Fibroblast of the aortic adventitia (primary cell): ENCODE results near the gene TTC4. TPM values are rescaled to one million over a fixed set of nuclear protein-coding genes. Genes with fewer than 3 reads are reported as not detected.

Source experiments
- DNase-seq: peaks from one replicate; pipeline ENCODE4 v3.0.0-alpha.2; 2010; ENCODE audit warnings: low read depth
- H3K4me3 ChIP-seq: 2 replicates; pipeline ENCODE4 v1.5.1; 2011; ENCODE audit warnings: low read depth, mild to moderate bottlenecking, control low read depth, low read length, moderate library complexity
- CTCF ChIP-seq: IDR thresholded peaks from 2 replicates; pipeline ENCODE4 v1.5.1; 2011; ENCODE audit warnings: mild to moderate bottlenecking, low read length, control low read depth, inconsistent platforms; ENCODE audit not compliant: insufficient read depth
- total RNA-seq: library from RNA; depleted of rRNA; stranded (reverse); fragments of >200 nt; gene quantifications from 2 replicates; pipeline ENCODE4 v1.2.3, GENCODE V29; 2012; ENCODE audit warnings: low replicate concordance

The TTC4 gene
- total RNA-seq, 1 donor: 28.0 TPM

- no peak for TF ChIP-seq CTCF
- no peak overlapping the region for H3K4me3 ChIP-seq
- DNase-seq: no peak
Measured at GRCh38 chr1:54686155-54686554, 29.5 kb upstream of the TTC4 start.

DNA sequence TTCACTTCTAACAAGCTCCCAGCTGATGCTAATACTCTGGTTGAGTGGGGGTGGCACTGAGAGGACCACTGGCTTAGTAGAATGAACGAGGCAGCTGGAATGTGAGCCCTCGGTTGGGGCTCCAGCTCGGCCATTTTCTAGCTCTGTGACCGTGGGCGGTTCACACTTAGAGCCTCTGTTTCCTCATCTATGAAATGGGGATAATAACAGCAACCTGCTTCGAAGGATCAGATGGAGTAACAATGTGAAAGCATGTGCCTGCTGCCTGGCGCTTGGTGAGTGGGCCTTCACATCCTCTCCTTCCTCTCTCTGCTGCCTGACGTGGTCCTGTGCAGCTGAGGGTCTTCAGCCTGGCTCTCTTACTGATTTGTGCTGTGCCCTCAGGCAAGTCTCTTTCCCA, 20.9 kb upstream of the TTC4 start:
- H3K4me3 ChIP-seq: no peak overlapping the region
- TF ChIP-seq CTCF: no peak
- no peak for DNase-seq

DNA sequence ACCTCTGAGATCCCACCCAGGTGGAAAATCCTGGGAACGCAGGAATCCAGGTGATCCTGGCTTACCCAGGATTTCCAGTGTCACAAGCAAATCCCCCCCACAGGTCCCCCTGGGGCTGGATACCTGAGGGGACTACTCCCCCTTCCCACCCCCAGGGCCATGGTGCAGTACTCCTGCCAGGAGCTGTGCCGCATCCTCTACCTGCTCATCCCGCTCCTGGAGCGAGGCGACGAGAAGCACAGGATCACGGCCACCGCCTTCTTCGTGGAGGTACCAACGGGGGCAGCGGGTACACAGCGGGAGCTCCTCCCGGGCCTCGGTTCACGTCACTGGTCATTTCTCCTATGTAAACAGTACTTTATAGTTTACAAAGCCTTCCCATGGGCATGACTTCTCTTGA, 20.4 kb upstream of the TTC4 start:
- no peak overlapping the region for H3K4me3 ChIP-seq
- no peak for DNase-seq
- no peak for TF ChIP-seq CTCF

GRCh38 chr1:54695764-54696163, 19.9 kb upstream of the TTC4 start:
- no peak for TF ChIP-seq CTCF

GRCh38 chr1:54696262-54696661, 19.4 kb upstream of the TTC4 start:
- no peak for DNase-seq
- H3K4me3 ChIP-seq: no peak overlapping the region
- no peak for TF ChIP-seq CTCF

More at GRCh38 chr1:54695764-54696163, 19.9 kb upstream of the TTC4 start:
- H3K4me3 ChIP-seq: no peak overlapping the region
- no peak for DNase-seq

DNA sequence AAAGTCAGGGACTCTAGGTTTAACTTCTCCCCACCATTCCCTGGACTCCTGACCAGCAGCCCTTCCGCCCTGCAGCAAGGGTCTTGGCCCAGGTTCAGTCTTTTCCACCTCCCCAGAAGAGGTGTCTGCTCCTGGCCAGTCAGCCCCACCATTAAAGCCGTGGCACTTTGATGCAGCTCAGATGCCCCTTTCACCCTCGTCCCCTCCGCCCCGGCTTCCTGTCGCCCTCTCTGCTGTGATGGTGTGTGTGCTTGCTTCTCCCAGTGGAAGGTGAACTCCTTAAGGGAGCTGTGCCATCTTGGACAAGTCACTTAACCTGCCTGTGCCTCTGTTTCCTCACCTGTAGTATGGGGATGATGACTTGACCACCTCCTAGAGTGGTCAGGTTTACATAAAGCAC, 17.8 kb upstream of the TTC4 start:
- no peak for DNase-seq
- TF ChIP-seq CTCF: no peak
- no peak overlapping the region for H3K4me3 ChIP-seq

GRCh38 chr1:54698346-54698745, 17.3 kb upstream of the TTC4 start:
- TF ChIP-seq CTCF: no peak

More at GRCh38 chr1:54698346-54698745, 17.3 kb upstream of the TTC4 start:
- DNase-seq: no peak
- H3K4me3 ChIP-seq: no peak overlapping the region
